GM12865 (cell line): ENCODE results near the gene CRISPLD2.
A peak's percentile ranks its signal among the peaks of the same experiment; 100 is the strongest.

Experiments
- DNase-seq: peaks from one replicate; pipeline ENCODE4 v3.0.0; 2010; ENCODE audit warnings: low read depth
- H3K4me3 ChIP-seq: 2 replicates; pipeline ENCODE4 v1.5.1; 2011; ENCODE audit warnings: mild to moderate bottlenecking, low read depth, low read length, control low read depth
- TF ChIP-seq, protein P1 (sequence below): IDR thresholded peaks from 2 replicates; pipeline ENCODE4 v1.5.1; 2011; ENCODE audit warnings: low read length, control low read depth, low read depth, inconsistent platforms; ENCODE audit not compliant: insufficient read depth; ENCODE audit errors: missing control alignments

Gene CRISPLD2

DNA sequence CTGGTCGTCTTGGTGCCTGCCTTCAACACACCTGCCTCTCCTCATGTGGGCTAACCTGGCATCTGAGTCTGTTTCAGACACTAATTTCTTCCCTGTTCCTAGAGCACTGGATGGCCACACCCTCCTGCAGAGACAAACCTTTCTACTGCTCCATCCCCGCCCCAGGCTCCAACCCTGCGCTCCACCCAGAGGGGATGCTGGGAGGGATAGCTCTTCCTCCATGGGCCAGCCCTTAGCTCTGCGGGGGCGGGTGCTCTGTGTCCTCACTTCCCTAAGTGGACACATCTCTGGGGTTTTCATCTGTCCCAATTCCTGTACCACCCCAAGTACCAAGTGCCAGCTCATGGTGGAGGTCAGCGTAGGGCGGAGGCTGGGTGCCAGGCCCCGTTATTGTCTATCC, 11.0 kb upstream of the CRISPLD2 start:
- H3K4me3 ChIP-seq = no peak overlapping the region
- TF ChIP-seq, protein P1, sequence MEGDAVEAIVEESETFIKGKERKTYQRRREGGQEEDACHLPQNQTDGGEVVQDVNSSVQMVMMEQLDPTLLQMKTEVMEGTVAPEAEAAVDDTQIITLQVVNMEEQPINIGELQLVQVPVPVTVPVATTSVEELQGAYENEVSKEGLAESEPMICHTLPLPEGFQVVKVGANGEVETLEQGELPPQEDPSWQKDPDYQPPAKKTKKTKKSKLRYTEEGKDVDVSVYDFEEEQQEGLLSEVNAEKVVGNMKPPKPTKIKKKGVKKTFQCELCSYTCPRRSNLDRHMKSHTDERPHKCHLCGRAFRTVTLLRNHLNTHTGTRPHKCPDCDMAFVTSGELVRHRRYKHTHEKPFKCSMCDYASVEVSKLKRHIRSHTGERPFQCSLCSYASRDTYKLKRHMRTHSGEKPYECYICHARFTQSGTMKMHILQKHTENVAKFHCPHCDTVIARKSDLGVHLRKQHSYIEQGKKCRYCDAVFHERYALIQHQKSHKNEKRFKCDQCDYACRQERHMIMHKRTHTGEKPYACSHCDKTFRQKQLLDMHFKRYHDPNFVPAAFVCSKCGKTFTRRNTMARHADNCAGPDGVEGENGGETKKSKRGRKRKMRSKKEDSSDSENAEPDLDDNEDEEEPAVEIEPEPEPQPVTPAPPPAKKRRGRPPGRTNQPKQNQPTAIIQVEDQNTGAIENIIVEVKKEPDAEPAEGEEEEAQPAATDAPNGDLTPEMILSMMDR = no peak
- no peak for DNase-seq

DNA sequence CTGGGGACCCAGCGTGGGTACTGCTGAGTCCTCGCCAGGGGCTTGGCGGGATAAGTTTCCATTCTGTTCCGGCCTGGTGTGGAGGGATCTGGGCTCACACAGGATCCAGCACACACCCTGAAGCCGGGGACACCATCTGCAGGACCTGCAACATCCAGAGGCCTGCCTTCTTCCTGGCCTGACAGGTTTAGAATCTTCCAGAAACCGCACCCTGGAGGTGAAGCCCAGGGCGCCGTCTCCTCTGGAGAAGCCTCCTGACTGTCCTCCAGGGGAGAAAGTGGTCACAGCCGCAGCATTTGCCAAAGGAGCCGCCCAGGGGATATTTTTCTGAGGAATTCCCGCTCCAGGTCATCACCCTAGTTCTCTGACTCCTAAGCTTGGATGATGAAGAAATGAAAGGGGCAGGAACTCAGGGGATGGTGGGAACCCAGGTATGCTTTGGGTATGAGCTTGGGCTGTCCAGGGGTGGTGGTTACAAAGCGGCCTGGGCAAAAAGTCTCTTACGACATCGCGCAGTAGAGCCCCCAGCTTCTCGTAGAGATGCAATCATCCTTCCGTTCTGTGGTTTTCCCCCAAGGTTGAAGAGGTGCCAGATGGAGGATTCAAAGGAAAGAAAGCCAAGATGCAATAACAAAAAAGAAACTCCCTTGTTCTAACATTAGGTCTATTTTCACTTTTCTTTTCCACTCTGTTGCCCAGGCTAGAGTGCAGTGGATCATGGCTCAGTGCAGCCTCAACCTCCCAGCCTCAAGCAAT, 9.1 kb upstream of the CRISPLD2 start:
- peak; percentile 58 for DNase-seq
- TF ChIP-seq, protein P1 = no peak
- H3K4me3 ChIP-seq = no peak overlapping the region

DNA sequence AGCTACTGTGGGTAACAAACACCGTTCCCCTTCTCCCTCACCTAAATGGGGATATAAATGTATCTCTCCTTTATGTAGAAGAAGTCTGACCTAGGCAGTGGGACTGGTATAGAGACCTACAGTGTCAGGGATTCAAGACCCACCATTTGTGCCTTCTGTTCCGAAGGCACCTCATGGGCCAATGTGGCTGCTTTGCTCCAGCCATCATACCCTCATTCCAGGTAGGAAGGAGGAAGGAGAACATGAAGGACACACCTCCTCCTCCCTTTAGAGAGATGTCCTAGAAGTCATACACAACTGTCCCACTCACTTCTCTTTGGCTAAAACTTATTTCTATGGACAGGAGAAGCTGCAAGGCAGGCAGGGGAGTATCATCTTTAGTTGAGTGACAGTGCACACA, 8.3 kb upstream of the CRISPLD2 start:
- H3K4me3 ChIP-seq = no peak overlapping the region
- DNase-seq = no peak
- TF ChIP-seq, protein P1 = no peak

DNA sequence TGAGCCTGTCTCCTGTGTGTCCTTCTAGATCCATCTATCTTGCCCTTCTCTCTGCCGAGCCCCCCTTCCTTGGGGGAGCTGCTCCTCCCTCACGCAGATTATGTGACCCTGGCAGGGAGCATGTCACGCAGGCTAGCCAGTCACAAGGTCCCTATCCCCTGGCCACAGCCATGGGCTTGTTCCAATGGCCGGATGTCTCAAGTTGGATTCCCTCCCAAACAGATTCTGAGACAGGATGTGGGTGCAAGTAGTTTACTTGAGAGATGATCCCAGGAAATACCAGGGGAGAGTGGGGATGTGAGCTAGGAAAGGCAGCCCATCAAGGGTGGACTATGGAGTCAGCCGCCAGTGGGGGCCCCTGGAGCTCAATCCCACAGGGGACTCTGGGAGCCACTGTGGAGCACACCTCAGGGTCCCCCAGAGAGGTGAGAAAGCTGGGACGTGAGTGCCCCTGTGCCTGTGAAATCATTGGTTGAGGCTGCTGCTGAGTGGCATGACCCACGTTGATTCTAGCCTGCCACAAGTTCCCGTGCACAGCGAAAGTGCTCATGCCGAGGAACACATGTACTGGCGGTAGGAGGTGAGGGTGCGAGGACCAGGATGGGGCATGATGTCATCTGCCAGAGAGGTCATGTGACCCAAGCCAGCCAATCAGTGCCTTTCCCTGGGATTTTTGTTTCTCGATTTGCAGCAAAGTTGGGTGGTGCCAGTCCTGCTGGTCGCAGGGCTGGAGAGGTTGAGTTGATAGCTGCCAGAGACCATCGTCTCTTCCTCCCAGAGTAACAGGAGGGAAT, 6.4 kb upstream of the CRISPLD2 start:
- DNase-seq = no peak
- H3K4me3 ChIP-seq = no peak overlapping the region
- TF ChIP-seq, protein P1 = no peak

DNA sequence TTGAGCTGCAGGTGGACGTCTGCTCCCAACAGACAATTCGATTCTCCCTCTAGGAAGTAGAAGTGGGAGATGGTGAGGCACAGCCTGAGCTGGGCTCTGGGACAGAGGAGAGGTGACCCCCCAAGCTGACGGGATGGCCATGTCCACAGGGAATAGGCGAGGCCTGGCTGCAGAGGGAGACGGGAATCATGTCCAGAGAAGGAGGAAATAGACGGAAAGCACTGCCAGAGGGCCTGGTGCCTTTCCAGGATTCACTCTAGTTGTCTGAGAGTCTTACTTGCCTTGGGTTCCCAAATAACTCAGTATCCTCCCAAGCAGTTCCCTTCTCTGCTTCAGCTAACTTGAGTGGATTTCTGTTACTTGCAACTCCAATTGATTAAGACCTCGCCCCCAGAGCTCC, 4.3 kb upstream of the CRISPLD2 start:
- no peak overlapping the region for H3K4me3 ChIP-seq
- TF ChIP-seq, protein P1 = no peak
- DNase-seq = no peak

DNA sequence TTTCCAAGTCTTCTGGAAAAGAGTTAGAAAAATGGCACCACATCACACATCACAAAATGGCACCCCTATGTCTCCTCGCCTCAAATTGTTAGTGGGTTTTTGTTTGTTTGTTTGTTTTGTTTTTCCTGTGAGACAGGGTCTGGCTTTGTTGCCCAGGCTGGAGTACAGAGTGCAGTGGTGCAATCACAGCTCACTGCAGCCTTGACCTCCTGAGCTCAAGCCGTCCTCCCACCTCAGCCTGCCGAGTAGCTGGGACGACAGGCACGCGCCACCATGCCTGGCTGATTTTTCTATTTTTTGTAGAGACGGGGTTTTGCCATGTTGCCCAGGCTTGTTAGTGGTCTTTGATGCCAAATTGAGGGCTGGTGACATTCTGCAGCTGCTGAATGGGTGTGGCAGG, 3.8 kb upstream of the CRISPLD2 start:
- TF ChIP-seq, protein P1 = no peak
- H3K4me3 ChIP-seq = no peak overlapping the region
- DNase-seq = no peak

DNA sequence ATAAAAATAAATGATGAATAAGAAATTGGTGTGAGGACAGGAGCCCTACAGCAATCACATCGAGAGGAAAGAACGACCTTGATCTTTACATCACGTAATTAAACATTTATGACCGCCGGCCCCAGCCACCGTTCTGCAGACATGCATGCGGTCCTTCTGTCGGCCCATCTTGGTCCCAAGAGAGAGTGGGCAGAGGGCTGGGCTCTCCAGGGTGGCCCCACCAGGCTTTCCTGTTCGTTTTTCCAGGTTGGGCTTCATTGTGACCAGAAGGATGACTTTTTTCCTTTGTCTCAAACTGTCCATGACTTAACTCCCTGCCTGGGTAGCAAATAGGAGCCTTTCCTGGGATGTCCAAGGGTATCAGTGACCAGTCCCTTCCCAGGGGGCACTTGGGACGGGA, 3.3 kb upstream of the CRISPLD2 start:
- H3K4me3 ChIP-seq = no peak overlapping the region
- TF ChIP-seq, protein P1 = no peak
- DNase-seq = no peak
